Limb (tissue), 2 donors: Measurements from ENCODE around the gene LEP.
"Not testable (repeated sequence)": the region's sequence is repeated elsewhere in the genome, so short reads cannot be mapped to it uniquely, and the experiment has no call there.

Experiments
- DNase-seq, 2 donors: peaks; one replicate each; pipeline ENCODE4 v3.0.0-alpha.2; 2016; ENCODE audit errors: extremely low spot score in 2 of 2

LEP gene

DNA sequence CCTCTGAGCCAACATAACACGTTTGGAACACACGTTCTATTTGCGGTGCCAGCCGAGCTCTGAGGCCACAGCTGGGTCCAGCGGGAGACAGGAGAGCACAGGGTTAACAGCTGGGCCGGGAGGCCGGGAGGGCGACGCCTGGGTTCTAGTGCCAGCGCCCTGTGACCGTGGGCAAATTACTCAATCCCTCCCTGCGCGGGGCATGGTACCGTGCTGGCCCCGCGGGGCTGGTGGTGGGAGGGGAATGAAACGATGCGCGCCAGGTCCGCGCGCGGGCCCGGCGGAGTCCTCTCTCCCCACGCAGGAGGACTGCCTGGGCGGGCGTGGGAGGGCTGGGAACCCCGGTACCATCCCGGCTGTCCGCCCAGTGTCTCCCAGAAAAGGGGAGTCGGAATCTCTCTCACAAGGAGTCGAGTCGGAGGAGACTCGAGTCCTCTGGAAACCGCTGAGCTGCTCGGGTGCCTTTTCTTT lies 30.4 kb downstream of the LEP start:
- DNase-seq: peak in 1 of 2 donors; percentile 40

DNA sequence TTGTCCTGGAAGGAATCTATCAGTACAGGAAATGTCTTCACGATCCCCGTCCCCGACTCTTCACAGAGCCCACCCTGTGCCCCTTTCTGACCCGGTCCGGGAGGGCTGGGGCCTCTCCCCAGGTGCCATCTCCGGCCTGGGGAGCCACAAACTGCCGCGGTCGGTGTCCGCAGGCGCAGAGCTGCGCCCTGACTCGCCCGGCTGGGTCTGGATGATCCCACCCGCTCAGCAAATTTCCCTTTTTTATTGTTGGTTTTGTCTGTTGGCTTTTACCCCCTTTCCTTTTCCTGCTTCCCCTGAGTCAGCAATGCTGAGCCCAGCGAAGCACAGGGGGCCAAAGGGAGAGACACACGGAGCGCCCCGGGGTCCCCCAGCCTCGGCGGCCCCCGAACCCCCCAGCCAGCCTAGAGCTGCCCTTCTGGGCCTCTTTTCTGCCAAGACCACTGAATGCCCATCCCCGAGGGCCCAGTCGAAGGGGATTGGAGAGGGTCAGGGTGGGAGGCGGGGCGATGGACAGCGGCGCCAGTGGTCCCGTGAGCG lies 30.9 kb downstream of the LEP start:
- peak in 1 of 2 donors; percentile 47 for DNase-seq

DNA sequence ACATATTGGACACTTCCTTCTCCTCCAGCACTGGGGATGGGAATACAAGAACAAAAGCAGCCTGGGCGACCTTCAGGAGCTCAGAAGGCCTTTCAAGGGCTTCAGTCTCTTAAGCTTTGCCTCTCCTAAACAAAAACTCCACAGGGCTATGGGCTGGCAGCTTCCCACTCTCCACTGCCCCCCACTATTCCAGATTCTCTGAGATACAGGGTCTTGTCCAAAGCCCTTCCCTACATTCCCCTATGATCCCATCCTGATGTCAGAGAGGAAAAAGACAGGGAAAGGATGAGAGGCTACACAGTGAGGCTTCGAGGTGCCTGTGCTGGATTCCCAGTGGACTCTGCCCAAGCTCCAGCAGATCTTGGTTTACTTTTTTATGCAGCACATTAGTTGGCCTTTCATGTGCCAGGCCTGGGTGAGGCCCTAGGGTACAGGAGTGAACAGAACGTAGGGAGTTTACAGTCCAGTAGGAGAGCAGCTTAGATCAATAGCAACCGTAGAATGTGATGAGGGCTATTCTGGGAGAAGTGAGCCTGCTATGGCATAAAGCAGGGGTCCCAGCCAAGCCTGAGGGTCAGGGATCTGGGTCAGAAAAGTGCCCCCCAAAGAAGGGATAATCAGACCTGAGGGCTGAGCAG lies 33.3 kb downstream of the LEP start:
- no peak for DNase-seq

DNA sequence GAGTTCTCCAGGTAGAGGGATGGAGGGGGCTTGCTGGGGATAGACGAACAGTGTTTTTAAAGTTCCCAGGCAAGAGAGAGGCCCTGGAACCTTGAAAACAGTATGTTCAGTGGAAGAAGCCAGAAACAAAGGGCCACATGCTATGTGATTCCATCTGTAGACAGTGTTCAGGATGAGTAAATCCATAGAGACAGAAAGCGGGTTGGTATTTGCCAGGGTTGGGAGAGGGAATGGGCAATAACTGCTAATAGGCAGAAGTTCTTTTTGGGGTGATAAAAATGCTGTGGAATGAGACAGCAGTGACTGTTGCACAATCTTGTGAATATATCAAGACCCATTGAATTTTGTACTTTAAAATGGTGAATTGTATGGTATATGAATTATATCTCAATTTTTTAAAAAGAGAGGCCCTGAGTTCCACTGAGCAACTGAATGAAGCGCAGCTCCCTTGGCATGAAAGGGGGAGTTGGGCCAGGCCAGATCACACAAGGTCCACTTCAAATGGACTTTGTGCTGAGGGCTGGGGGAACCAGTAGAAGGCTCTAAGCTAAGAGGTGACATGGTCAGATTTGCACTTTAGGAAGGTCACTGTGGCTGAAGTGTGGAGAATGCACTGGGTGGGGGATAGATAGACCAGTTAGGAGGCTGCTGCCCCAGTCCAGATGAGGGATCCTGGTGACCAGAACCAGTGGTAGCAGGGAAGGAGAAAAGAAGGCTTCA lies 34.0 kb downstream of the LEP start:
- DNase-seq: no peak

DNA sequence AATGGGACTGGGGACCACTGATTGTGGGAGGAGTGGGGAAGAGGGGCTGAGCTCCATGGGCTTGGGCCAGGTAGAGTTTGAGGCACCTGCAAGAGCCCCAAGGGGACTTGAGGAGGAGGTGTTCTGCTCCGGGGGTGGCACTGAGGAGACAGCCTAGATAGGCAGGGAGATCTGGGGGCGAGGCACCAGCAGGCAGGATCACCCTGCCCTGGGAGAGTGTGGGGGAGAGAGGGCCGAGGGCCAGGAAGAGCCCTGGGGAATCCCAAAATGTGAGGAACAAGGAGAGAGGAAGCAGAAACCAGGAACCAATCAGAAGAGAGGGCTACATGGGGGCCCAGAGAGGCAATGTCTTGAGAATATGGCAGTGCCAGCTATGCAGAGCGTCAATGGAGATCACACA lies 34.6 kb downstream of the LEP start:
- DNase-seq: no peak

DNA sequence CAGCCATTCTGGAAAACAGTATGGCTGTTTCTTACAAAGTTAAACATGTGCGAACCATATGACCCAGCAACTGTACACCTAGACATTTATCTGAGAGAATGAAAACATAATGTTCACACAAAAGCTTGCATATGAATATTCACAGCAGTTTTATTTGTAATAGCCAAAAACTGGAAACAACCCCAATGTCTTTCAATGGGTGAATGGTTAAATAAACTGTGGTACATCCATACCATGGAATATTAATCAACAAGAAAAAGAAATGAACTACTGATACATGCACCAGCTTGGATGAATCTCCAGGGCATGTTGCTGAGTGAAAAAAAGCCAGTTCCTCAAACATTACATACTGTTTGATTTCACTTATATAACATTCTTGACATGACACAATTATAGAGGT lies 37.3 kb downstream of the LEP start:
- DNase-seq: no peak

DNA sequence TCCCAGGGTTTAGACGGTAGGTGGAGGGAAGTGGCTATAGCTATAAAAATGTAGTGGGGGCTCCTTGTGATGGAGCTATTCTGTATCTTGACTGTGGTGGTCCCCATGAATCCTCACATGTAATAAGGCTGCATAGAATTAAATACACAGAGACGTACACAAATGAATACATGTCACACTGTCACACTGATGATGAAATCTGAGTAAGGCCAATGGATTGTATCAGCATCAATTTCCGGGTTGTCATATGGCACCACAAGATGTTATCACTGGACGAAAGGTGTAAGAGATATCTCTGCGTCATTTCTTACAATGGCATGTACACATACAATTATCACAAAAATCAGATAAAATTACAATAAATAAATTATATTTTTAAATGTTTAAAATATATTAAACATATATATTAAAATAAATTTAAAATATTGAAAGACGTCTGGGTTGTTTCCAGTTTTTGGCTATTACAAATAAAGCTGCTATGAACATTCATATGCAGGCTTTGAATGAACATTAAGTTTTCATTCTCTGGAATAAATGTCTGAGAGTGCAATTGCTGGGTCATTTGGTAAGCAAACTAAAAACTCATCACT lies 38.1 kb downstream of the LEP start:
- no peak for DNase-seq

DNA sequence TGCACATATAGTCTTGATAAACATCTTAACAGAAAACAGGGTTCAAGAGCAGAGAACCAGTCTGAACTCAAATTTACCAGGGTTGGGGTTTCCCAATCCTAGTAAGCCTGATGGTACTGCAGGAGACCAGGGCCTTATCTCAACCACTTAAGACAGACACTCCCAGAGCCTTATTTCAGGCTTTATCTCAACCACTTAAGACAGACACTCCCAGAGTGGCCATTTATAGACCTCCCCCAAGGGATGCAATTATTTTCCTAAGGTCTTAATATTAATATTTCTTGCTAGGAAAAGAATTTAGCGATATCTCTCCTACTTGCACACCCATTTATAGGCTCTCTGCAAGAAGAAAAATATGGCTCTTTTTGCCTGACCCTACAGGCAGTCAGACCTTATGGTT lies 39.4 kb downstream of the LEP start:
- not testable (repeated sequence) for DNase-seq

DNA sequence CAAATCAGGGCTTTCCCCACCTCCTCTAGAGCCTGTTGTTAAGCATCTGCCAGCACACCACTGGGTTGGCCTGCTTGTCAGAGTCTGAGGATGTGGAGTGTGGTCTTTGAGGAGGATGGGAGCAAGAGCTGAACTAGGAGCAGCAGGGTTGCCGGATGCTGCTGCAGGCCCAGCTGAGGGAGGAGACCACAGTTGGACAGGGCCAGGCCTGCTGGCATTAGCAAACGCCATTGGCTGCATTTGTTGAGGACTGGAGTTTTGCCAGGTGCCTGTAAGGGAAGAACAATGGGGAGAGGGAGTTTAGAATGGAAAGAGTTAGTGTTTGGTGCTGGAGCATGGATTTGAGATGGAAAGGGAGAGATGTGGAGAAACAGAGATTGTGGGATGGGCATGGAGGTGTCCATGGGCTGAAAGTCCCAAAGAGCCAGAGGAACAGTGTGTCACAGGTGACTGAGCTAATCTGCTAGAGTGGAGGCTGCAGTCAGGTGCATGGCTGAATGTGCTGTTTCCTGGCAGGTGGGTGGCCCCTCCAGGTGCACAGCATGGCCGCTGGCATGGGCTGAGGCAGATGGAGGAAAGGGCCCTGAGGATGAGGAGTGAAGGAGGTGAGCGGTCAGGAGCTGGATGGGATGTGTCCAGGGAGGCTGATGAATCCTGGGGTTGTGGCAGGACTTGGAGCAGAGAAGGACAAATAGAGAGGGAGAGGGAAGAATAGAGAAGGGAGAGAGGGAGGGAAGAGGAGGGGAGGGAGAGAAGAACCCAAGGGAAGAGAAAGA lies 40.7 kb downstream of the LEP start:
- DNase-seq: no peak

DNA sequence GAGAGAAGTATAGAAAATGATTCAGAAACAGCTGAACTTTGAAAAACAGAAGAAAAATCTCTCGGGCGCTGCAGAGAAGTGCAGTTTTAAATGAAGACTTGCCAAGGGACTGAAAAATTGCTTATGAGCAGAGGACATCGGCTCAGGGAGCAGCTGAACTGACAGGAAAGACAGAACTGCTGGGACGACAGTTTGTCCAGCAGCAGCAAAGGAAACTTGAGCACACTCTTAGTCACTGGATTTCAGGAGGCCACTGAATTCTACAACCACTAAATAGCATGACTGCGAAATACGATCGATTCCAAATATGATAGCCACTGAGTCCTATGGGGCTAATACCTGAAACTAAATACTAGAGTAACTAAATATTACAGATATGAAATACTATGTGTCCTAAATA lies 43.0 kb downstream of the LEP start:
- no peak for DNase-seq

DNA sequence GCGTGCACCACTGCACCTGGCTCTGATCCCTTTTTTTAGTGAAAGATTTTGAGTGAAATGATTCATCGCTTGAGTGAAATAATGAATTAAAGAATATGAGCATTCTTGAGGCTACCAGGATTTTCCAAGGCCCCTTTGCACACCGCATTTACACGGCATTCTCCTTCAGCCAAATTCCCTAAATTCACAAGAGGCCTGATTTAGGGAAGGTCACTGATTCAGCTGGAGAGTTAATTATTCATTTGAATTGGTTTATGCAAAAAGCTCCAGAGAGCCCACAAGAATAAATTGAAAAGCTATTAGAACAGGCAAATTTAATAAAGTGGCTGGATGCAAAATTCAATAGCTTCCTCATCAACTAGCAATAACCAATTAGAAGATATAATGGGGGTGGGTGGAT lies 46.5 kb downstream of the LEP start:
- DNase-seq: no peak

DNA sequence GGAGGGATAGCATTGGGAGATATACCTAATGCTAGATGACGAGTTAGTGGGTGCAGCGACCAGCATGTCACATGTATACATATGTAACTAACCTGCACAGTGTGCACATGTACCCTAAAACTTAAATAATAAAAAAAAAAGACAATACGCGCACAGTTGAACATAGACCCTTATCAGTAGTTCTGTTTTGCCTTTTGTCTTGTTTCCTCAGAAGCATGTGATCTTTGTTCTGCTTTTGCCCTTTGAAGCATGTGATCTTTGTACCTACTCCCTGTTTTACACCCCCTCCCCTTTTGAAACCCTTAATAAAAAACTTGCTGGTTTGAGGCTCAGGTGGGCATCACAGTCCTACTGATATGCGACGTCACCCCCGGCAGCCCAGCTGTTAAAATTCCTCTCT lies 56.9 kb downstream of the LEP start:
- DNase-seq: not testable (repeated sequence)

DNA sequence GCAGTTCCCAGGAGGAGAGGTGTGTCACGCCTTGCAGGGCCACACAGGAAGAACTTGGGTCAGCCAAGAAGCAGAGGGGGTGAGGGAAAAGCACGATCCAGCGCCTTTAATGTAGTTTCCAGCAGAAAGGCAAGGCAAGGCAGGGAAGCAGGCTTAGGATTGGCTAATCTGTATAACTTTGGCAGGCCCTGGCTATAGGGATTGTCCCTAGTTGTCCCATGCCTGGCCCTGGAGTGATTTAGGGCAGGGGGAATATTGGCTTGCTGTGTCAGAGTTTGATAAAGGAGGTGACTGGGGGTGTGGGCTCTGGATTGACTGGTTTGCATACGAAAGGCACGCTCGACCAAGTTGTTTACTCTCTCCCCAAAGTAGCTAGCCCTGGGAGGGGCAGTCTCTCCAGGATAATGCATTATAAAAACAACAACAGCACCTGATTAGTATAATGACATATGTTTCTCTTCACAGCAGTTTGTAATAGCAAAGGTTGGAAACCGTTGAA lies 58.1 kb downstream of the LEP start:
- no peak for DNase-seq

DNA sequence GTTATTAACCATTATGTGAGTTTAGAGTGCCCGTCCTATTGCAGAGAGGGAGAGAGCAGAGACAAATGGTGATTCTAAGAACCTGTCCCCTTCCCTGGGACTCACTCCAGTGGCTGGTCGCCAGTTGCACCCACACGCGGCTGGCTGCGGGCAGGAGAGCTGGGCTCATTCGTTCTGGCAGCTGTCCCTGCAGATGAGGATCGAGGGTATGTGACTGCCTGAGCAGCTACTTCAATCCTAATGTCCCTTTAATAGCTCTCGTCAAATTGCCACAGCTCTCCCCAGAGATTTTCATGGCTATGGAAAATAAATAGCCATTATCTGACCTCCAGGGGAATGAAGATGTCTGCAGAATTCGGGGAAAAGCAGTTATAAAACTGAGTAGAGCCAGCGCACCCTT lies 61.1 kb downstream of the LEP start:
- no peak for DNase-seq

DNA sequence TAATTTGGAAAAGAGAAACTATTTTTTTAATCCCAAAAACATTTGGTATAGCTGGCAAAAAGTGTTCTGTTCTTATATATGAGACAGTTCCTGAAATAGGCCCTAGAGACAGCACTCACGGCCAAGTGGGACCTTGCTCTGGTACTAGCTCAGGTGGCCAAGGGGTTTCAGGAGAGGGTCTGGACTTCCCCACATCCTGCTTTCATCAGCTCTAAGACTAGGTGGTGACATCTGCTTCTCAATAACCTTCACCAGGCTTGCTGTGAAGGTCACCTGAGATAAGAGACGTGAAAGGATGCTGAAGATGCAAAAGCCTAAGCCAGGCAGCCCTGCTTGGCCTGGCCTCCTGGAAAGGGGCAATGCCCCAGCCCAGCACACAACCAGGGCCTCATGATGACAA lies 62.1 kb downstream of the LEP start:
- no peak for DNase-seq

DNA sequence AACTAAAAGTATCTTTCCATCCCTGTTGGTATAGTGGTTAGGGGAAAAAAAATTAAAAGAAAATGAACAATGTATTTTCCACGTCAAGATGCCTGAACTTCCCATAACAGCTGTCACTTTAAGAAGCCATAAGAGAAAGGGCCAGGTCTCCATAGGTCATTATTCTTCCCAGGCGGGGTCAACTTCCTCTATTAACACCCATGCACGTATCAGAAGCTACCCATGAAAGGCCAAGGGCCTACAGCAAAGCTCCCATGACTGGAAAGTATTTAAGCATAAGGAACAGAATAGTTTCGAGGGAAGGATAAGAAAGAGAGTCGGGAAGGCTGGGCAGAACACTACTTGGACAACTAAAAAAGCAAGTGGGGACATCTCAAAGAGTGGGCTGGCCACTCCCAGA lies 62.6 kb downstream of the LEP start:
- DNase-seq: no peak

DNA sequence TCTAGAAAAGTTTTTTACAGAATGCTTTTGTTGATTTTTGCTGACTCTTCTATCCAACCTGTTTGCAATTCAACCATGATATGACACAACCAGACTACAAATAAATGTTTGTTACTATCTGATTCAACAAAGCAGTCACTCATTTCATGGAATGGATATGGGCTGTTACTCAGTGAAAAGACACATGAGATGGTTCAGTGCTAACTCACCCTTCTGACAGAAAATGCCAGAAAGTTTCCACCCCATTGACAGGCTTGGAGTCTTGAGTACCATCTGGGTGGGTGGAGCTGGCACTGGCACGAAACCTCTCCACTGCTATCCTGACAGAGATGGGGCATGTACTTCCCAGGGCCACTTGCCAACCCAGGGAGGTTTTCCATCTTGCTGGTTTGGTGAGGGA lies 63.1 kb downstream of the LEP start:
- DNase-seq: no peak

DNA sequence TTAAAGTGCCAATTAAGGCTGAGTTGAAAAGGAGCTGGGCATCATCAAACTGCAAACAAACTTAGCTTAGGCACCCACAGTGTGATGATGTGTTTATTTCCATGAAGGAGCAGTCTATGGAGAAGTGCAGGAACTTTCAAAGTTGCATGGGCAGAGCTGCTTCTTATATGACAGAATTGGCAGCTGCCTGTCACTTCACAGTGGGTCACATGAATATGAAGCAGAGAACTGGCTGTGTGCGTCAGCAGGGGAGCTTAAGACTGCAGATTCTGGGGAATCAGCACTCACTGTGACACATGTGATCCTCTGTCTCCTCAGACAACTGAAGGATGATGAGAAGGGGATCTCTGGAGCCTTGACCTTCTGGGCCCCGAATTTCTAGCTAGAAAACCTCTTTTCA lies 66.0 kb downstream of the LEP start:
- no peak for DNase-seq
